Activated CD8-positive, alpha-beta memory T cell treated with anti-CD3 and anti-CD28 coated beads for 4 hours (primary cell): ENCODE measurements around the gene MSGN1.

Source experiments
- DNase-seq, 2 donors: peaks; one replicate each; pipeline ENCODE4 v3.0.0-alpha.2; 2020; ENCODE audit warnings: low read depth in 2 of 2

The MSGN1 gene

DNA sequence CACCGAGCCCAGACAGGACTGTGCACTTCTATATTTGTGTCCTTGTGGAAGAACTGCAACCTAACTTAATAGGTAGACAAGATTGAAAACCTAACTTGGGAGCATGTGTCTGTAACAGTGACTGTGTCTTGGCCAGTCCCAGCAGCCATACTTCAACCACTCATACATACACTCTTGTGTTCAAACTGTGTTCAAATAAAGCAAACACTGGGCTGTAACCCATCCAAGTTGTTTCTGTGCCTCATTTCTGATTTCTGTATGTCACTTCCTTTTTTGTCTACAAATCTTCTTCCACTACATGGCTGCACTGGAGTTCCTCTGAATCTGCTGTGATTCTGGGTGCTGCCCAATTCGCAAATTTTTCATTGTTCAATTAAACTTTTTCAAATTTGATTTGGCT is 31.0 kb downstream of the MSGN1 start:
- no peak for DNase-seq

DNA sequence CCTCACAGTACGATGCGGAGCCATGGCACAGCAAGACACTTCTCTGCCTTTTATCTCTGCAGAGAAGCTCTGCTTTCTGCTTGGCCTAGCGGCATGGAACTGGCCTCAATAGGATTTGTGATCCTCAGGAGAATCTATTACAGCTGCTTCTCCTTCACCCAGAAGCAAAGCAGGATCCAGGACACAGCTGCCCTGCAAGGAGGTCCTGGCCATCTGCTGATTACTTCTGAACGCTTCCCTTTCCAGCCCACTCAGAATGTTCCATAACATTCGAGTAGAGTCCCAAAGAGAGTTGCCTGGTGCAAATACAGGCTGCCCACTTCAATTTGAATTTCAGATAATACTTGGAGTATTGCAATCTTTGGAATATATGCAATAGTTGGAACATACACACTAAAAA is 33.0 kb downstream of the MSGN1 start:
- no peak for DNase-seq

- no peak for DNase-seq
Observed at GRCh38 chr2:17850151-17850550, 33.9 kb downstream of the MSGN1 start.

GRCh38 chr2:17851731-17852585 is 35.7 kb downstream of the MSGN1 start:
- no peak for DNase-seq

GRCh38 chr2:17853799-17854198 is 37.5 kb downstream of the MSGN1 start:
- DNase-seq: no peak

DNA sequence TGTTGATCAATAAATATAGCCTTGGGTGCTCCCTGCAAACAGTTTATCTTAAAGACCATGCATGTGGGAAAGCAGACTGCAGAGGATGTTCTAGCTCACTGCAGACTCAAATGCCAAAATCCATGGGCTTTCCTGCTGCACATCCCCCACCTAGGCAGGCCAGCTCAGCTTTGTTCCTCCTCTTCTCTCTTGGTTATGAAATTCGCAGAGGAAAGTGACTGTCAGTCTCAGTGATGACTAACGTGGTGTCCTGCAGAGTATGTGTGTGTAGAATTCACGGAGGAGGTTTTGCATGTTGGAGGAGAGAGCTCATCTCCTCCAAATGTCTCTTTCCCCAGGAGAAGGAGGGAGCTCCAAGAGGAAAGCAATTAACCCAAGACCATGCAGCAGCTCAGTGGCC is 40.8 kb downstream of the MSGN1 start:
- no peak for DNase-seq

- no peak for DNase-seq
Observed at GRCh38 chr2:17858064-17858463, 41.8 kb downstream of the MSGN1 start.

- DNase-seq: no peak
Observed at GRCh38 chr2:17863539-17863938, 47.3 kb downstream of the MSGN1 start.

GRCh38 chr2:17864676-17865075 is 48.4 kb downstream of the MSGN1 start:
- DNase-seq: no peak

- DNase-seq: no peak
Observed at GRCh38 chr2:17867133-17867532, 50.9 kb downstream of the MSGN1 start.
